GM19467 (cell line): ENCODE data around the gene BHLHE23.

Experiments
- ATAC-seq: cut with Tn5 transposase; IDR thresholded peaks from one replicate; pipeline ENCODE4 v1.9.1; 2021; ENCODE audit warnings: mild to moderate bottlenecking, moderate library complexity; ENCODE audit not compliant: unreplicated experiment

BHLHE23 gene

GRCh38 chr20:62975812-62976508 is 30.8 kb downstream of the BHLHE23 start:
- ATAC-seq = no peak

GRCh38 chr20:62975251-62975760 is 31.5 kb downstream of the BHLHE23 start:
- no peak for ATAC-seq

GRCh38 chr20:62972845-62973745 is 33.7 kb downstream of the BHLHE23 start:
- ATAC-seq = no peak

GRCh38 chr20:62971950-62972844 is 34.6 kb downstream of the BHLHE23 start:
- no peak for ATAC-seq

GRCh38 chr20:62971211-62971949 is 35.4 kb downstream of the BHLHE23 start:
- no peak for ATAC-seq

- ATAC-seq = no peak
Observed at GRCh38 chr20:62970307-62971210, 36.2 kb downstream of the BHLHE23 start.

- no peak for ATAC-seq
Observed at GRCh38 chr20:62969939-62970306, 36.8 kb downstream of the BHLHE23 start.

- no peak for ATAC-seq
Observed at GRCh38 chr20:62969179-62969760, 37.5 kb downstream of the BHLHE23 start.

- no peak for ATAC-seq
Observed at GRCh38 chr20:62968378-62969178, 38.2 kb downstream of the BHLHE23 start.

- ATAC-seq = no peak
Observed at GRCh38 chr20:62967628-62968351, 39.0 kb downstream of the BHLHE23 start.

GRCh38 chr20:62967149-62967501 is 39.6 kb downstream of the BHLHE23 start:
- ATAC-seq = no peak

- no peak for ATAC-seq
Observed at GRCh38 chr20:62966212-62967148, 40.3 kb downstream of the BHLHE23 start.

- ATAC-seq = no peak
Observed at GRCh38 chr20:62965363-62965771, 41.4 kb downstream of the BHLHE23 start.

- no peak for ATAC-seq
Observed at GRCh38 chr20:62964700-62965099, 42.1 kb downstream of the BHLHE23 start.

- ATAC-seq = no peak
Observed at GRCh38 chr20:62963614-62964397, 43.0 kb downstream of the BHLHE23 start.
